ENCODE results near the gene RRM1. TPM values are rescaled to one million over a fixed set of nuclear protein-coding genes. Genes with fewer than 3 reads are reported as not detected.
A peak's percentile ranks its signal among the peaks of the same experiment; 100 is the strongest.
"Not testable (repeated sequence)": the region's sequence is repeated elsewhere in the genome, so short reads cannot be mapped to it uniquely, and the experiment has no call there.

The RRM1 gene
- total RNA-seq, 1 donor from 2014 or later, result 41.0 TPM

DNA sequence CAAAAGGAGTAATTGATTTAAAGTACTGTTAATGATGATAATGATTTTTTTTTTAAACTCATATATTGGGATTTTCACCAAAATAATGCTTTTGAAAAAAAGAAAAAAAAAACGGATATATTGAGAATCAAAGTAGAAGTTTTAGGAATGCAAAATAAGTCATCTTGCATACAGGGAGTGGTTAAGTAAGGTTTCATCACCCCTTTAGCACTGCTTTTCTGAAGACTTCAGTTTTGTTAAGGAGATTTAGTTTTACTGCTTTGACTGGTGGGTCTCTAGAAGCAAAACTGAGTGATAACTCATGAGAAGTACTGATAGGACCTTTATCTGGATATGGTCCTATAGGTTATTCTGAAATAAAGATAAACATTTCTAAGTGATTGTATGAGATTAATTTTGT, 43.9 kb downstream of the RRM1 start:
- DNase-seq (ENCODE audit: low read depth), result no peak

DNA sequence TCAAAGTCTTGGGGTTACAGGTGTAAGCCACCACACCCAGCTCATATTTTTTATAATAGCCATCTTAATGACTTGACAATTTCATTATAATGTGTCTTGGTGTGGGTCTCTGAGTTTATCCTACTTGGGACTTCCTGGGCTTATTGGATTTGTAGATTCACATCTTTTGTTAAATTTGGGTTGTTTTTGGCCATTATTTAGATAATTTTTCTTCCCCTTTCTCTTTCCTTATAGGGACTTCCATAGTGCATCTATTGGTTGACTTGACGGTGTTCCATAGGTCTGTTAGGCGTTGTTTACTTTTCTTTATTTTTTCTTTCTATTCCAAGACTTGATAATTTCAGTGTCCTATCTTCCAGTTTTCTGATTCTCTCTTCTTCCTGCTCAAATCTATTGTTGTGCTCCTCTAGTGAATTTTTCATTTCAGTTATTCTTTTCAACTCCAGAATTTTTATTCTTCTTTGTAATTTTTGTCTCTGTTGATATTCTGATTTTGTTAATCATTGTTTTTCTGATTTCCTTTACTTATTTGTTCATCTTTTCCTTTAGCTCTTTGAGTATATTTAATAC, 45.6 kb downstream of the RRM1 start:
- DNase-seq (ENCODE audit: low read depth), result no peak

DNA sequence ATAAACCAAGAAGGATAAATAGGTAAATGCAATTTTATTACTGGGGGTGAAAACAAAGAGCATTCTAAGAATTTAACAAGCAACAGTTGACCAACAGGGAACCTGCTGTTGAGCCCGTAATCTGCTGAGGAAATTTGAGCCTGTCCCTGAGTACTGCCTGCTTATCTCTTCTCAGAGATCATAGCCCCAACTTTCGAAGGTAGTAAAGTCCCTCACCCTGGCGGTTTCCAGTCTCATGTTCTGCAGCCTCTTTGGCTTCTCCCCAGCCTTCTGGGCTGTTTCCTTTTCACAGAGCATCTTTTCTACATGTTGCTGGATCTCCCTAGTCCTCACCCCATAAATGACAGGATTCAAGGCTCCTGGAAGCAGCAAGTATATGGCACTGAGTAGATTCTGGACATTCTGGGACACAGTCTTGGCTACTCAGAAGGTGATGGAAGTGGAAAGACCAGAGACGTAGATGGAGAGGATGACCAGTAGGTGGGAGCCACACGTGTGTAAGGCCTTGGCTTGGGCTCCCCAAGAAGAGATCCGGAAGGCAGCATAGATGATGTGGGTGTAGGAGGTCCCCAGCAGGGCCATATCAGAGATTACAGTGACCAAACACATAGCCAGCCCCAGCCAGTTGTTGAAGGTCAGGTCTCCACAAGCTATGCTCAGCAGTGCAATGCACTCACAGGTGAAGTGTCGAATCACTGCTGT, 51.6 kb downstream of the RRM1 start:
- DNase-seq (ENCODE audit: low read depth), result no peak

- no peak for DNase-seq (ENCODE audit: low read depth)
Observed at GRCh38 chr11:4146772-4147098, 52.1 kb downstream of the RRM1 start.

- DNase-seq (ENCODE audit: low read depth), result no peak
Observed at GRCh38 chr11:4154503-4154902, 59.9 kb downstream of the RRM1 start.

DNA sequence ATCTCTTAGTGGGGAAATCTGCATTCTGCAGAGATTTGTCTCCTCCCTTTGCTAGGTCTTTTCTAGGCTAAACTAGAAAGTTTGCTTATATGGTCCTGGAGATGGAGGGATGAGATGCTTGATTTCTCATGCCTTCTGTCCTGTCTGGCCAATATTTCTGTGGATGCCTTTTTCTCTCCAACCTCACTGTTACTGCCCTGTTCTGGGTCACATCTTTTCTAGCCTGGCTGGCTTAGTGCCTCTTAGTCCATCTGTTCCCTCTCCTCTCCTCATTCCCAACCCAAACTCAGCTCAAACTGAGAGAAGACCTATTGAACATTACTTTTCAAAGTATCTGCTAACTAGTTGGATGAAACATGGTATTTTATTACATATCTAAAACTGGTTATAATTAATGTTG, 62.0 kb downstream of the RRM1 start:
- no peak for DNase-seq (ENCODE audit: low read depth)

DNA sequence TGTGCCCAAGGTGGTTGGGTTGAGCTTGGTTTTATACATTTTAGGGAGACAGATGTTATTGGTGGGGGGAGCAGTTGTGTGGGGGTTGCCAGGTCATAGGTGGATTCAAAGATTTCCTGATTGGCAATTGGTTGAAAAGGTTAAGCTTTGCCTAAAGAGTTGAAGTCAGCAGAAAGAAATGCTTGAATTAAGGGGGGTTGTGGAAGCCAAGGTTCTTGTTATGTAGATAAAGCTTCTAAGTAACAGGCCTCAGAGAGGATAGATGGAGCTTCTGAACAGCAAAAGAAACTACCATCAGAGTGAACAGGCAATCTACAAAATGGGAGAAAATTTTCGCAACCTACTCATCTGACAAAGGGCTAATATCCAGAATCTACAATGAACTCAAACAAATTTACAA, 64.2 kb downstream of the RRM1 start:
- DNase-seq (ENCODE audit: low read depth), result not testable (repeated sequence)

GRCh38 chr11:4161305-4161704, 66.7 kb downstream of the RRM1 start:
- no peak for DNase-seq (ENCODE audit: low read depth)

DNA sequence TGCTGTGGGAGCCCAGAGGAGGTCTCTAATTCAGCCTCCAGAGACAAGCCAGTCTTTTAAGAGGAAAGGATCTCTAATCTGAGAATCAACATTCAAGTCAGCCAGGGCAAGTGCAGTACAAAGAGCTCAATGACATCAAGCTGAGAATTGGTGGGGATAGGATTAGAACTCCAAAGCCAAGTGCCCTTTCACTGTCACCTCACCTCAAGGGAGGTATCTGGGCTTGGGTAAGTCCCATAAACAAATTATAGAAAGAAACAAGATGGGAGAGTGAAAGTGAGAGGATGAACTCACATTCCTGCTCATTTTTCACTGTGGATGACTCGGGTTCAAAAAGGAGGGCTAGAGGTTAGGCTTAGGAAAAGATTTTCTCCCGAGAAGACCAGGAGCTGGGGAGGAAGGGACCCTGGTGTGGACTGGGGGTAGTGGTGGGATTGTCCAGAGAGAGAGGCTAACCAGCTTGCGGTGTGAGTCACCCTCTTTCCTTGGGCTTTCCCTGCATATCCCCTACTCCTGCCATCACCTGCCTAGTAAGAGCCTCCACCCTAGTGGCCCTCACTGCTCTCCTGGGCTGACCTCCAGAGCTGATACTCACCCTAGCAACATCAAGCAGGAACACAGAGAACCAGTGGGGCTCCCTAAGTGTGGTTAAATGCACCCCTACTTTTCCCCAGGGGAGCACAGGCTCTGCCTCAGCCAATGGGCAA, 70.4 kb downstream of the RRM1 start:
- DNase-seq (ENCODE audit: low read depth), result no peak

GRCh38 chr11:4167292-4167691, 72.7 kb downstream of the RRM1 start:
- no peak for DNase-seq (ENCODE audit: low read depth)

GRCh38 chr11:4167758-4168157, 73.2 kb downstream of the RRM1 start:
- DNase-seq (ENCODE audit: low read depth), result no peak

DNA sequence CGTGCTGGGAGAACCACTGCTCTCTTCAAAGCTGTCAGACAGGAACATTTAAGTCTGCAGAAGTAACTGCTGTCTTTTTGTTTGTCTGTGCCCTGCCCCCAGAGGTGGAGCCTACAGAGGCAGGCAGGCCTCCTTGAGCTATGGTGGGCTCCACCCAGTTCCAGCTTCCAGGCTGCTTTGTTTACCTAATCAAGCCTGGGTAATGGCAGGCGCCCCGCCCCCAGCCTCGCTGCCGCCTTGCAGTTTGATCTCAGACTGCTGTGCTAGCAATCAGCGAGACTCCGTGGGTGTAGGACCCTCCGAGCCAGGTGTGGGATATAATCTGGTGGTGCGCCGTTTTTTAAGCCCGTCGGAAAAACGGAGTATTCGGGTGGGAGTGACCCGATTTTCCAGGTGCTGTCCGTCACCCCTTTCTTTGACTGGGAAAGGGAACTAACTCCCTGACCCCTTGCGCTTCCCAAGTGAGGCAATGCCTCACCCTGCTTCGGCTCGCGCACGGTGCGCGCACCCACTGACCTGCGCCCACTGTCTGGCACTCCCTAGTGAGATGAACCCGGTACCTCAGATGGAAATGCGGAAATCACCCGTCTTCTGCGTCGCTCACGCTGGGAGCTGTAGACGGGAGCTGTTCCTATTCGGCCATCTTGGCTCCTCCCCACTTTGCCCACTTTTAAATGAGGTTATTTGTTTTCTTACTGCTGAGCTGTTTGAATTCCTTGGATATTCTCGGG, 81.2 kb downstream of the RRM1 start:
- not testable (repeated sequence) for DNase-seq (ENCODE audit: low read depth)

DNA sequence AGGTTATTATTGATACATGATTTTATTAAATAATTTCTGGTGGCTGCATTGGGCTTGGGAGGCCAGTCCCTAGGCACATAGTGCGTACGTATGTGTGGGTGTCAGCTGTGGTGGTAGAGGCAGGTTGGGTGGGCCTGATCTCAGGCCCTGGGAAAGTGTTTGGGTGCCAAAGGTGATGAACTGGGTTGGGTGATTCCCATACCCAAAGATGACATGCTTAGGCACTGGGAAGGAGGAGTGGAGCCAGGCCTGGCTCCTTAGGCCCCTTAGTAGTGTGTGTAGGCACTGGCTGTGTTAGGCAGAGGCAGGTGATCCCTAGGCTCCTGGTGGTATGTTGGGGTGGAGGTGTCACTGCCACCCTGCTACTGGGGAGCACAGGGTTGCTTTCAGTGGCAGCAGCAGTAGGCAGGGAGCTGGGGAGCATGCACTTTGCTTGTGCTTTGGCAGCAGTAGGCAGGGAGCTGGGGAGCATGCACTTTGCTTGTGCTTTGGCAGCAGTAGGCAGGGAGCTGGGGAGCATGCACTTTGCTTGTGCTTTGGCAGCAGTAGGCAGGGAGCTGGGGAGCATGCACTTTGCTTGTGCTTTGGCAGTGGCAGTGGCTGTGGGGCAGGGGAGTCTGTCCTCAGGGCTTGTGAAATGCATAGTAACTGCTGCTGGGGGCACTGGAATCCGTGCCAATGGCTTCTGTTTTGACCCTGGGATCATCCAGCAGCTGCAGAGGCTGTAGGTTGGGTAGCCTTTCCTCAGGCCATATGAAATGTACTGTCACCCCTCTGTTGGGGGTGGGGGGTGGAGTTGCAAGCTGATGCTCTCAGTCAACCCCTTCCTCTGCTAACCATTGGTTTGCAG, 84.4 kb downstream of the RRM1 start:
- DNase-seq (ENCODE audit: low read depth), result no peak

GRCh38 chr11:4180441-4181183, 86.0 kb downstream of the RRM1 start:
- no peak for DNase-seq (ENCODE audit: low read depth)

DNA sequence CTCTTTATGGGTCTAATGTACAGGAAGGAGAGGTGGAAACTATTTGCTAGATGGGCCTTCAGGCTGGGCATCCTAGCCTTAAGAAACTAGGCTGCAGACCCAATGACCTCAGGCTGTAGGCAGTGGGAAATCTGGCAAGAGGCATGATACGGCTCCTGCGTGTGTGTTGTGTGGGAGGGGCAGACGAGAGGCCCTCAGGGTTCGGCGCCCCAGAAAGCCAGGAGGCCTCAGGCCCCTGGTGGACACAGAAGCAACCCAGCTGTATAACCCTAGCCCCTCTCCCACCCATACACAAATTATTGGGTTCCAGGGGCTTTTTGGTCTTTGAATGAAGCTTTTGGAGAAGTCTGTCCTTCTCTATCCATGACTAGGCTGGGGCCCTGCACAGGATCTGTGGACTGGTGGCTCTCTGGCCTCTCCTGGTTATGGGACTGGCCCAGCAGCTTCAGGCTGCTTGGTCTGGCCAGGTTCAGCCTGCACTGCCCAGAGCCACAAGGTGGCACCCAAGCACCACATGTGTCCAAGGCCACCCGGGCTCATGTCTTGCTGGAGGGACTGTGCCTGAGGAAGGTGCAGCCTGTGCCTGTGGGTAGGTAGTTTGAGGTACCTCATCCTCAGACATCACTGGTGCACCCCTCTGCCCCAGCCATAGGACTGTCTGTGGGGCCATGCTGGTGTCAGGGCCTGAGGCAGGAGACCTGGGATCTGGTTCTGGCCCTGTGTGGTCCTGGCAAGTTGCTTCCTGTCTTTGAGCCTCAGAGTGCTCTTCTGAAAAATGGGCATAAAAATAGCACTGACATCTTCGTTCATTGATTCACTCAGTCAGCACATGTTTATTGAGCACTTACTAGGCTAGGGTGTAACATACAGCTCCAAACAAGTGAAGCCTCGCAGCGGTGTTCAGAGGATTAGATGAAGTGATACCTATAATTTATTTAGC, 87.5 kb downstream of the RRM1 start:
- peak; percentile 46 for DNase-seq (ENCODE audit: low read depth)

DNA sequence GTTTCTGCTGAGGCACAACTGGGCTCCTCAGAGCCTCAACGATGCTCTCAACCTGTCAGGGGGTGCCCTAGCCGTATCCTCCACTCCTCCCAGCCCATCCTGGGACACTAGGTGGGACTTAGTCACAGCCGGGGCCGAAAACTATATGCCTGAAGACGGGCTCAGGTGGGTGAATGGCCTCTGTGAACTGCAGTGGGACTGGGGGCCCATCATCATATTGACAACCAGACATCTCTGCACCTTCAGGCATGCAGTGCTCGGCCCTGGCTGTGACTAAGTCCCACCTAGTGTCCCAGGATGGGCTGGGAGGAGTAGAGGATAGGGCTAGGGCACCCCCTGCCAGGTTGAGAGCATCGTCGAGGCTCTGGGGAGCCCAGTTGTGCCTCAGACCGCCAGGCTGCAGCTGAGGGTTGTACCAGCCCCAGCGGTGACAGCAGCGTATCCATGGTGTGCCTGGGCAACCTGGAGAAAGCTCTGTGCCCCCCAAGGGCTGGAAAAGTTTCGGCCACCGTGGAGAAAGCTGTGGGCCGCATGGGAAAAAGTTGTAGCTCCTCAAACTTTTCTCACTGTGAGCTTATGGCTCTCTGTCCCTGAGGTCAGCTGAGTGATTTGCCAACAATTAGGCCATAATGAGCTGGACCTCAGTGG, 88.9 kb downstream of the RRM1 start:
- DNase-seq (ENCODE audit: low read depth), result no peak

DNA sequence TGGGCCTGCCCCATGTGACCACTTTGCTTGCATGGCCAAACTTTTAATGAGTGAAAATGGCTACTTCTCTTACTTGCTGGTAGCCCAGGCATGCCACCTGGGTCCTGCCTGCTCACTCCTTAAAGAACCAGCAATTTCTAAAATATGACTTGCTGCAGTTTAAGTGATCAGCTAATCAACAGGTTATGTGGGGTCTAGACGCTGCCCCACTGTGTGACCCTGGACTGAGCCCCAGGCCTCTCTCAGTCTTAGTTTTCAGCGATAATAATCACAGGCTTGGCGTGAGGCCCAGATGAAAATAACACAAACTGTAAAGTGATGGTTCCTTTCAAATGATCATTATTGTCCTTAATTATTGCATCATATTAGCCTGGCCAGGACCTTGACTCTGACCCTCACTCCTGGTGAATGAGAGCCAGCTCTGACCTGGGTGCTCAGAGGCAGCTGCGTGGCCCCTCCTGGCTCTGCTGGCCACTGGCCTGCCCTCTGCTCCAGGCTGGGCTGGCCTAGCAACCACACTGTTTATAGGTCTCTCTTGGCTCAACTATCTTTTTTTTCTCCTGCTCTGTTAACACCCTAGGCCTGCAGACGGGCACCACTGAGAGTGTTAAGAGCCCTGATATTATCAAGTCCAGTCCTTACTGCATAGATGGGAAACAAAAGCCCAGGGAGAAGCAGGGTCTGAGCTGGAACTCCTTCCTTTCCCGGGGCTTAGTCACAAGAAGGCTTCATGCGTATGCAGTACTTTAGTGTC, 89.7 kb downstream of the RRM1 start:
- DNase-seq (ENCODE audit: low read depth), result no peak

DNA sequence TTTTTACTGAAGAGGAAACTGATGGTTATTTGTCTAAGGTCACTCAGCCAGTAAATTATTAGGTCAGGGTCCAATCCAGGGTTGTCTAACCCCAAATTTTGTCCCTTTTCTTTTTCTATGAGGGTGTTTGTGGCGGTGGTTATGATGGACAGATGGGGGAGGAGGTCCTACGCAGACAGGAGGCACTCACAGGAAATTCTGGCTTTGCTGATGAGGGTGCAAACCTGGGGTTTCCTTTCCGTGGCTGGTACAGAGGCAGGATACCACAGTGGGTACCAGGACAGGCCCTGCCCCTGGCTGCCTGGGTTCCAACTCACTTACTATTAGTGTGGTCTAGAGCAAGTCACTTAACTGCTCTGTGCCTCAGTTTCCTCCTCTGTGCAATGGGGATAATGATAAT, 91.0 kb downstream of the RRM1 start:
- DNase-seq (ENCODE audit: low read depth), result no peak
